HuH-7 (cell line): Measurements from ENCODE around the gene ANXA6.
A peak's percentile ranks its signal among the peaks of the same experiment; 100 is the strongest.

Experiments used
- DNase-seq: peaks from one replicate; pipeline ENCODE4 v3.0.0; 2011; ENCODE audit warnings: low spot score

Gene ANXA6

DNA sequence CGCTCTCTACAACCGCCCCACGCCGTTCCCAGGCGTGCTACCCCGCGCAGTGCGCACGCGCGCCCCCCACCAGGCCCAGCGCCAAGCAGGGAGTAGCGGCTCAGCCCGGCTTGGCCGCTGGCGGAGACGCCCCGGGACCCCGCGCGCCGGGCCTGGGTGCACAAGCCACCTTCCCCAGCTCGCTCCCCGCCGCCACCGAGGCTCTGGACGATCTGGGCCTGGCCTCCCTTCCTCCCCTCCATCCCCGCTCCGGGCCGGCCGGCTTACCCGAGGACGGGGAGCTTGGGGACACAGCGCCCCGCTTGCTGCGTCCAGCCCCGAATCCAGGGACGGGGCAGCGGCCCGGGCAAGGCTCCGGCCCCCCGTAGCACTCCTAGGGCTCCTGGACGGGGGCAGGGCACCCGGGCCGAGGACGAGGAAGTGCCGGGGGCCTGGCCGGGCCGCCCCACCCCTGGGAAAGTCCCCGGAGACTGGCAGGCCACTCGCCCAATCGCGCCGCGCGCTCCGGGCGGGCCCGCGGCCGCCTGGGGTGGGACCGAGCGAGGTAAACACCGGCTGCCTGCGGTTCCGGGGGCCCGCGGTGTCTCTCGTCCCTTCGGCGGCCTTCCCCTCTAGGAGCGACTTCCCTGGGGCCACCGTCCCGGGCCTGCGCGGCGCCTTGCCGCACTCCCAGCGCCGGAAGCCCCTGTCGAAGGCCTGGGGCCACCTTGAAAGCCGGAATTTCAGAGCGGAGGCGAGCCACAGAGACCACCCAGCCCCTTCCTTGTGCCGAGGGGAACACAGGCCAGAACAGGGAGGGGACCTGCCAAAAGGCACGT is 76.8 kb downstream of the ANXA6 start, which contains the start of gene TNIP1:
Gene TNIP1 (minus strand): TSS at position 422 of the 818 bp plus-strand sequence. CDS start 15,939 bp downstream, outside the sequence.
- peak; percentile 95 for DNase-seq

DNA sequence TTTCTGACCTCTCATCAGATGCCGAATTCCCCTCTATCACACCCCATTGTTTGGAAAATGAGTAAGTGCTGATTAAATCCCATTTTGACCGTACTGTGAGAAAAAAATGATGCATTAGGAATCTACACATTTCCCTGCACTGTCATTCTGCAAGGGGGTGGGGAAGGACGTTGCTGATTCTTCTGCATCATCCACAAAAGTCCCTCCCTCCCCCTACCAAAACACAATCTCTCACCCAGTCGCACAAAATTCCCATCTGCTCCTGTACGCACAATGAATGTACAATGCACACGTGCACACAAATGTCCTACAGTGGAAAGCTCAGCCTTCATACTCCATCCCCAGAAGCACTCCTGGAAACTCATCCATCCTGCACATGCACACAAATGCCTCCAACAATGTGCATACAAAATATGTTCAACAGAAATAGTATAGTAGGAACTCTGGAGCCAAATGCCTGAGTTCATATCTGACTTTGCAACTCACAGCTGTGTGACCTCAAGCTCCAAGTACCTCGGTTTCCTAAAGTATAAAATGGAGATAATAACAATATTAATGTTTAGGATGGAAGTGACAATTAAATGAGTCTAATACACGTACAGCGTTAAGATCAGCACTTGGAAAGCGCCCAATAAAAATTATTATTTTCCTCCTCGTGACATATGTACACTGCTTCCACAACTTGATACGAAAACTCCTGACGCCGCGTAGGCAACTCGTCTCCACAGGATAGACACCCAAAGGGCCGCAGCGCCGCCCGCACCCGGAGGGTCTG is 77.6 kb downstream of the ANXA6 start:
- DNase-seq, result no peak

DNA sequence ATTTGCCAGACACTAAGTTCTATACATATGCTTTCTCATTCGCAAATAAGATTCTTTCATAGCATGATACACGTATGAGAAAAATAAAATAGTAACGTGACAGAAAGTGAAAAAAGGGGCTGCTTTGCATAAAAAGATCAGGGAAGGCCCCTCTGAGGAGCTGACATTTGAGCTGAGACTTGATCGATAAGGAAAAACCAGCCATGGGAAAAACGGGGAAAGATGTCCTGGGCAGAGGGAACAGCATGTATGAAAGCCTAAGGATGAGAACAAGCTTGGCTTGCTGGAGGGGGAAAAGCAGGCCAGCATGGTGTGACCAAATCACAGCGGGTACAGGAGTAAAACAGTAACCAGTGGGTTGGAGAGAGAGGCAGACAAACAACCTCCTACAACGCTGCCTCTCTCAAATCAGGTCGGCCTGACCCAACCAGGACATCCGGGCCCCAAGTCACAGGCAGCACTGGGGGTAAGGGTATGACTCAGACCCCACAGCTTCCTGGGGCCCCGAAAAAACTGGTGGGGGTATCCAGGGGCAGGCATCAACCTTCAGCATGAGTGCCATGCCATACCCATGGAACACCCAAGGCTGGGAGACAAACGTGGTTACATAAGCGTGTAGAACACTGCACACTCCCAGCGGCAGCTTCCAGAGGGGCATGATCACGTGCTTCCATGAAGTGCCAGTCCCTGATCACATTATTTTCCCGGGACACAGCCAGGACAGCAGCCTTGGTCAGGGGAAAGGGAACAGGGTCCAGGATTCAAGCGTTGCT is 78.9 kb downstream of the ANXA6 start:
- no peak for DNase-seq

DNA sequence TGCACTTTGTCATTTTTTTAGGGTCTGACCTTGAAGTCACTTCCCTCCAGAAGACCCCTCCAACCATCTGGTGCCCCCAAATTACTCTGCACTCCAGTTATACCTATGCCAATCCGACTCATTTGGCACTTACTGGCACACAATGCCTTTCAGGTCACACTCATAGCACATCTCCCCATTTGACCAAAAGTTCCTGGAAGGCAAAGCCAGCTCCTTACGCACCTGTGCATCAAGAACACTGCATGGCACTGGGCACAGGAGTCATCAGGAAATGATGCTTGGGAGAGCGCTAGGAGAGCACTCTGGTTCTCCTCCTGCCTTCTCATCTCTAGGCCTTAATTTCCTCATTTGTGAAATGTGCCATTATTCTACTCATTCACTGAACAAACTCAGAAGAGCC is 79.6 kb downstream of the ANXA6 start:
- DNase-seq, result no peak

DNA sequence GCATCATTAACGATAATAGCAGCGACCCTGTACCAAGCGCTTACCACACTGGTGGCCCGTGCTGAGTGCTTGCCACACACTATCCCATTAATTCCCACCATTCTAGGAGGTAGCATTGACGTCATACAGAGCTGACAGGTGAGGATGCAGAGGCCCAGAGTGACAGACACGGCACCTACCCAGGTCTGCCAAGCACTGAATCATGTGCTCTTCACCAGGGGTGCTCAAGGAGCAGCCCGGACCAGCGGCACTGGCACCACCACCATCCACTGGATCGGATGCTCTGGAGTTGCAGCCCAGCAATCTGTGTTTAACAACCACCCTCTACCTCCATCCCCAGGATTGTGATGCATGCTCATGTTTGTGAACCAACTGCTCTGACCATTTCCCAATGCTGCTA is 80.2 kb downstream of the ANXA6 start:
- no peak for DNase-seq

DNA sequence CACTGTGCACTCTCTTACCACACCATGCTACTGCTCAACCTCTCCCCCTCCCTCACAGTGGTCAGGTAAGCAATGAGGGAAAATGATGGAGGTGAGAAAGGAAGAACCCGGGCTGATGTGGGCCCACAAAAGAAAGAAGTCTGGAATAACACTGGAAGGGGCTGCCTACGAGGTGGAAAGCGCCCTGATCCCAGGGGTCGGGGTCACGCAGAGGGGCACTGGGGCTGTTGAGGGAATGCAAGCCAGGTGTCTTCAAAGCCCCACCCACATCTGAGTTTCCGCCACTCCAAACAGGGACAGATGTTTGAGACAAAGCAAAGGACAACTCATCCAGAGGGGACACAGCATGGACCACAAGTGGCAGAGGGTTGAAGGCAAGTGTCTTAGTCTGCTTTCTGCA is 81.0 kb downstream of the ANXA6 start:
- DNase-seq, result no peak

DNA sequence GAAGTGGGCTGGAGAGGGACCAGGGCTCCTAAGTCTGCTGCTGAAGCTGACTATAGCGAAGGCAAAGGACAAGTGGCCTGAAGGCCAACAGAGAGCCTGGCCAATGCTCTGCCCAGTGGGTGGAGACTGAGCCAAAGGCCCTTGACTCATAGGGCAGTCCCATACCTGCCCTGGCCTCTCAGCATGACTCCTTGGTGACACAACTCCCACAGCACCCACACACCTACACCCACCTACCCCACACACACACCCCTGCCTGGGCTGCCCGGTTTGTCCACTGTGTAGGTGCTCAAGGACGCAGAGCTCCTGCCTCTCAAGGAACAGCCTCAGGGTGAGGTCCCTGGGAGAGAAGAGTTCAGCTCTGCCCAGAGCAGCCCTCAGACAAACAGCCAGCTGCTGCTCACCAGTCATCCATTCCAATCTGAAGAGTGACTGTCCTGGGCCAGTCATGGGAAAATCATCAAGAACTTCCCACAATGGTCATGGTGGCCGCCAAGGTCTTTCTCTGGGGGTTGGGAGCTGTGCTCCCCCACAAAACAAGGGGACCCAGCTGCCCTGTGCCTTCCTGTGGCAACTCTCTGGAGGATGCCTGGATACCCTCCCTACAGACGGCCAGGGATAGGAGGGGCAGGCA is 81.8 kb downstream of the ANXA6 start:
- DNase-seq, result no peak

DNA sequence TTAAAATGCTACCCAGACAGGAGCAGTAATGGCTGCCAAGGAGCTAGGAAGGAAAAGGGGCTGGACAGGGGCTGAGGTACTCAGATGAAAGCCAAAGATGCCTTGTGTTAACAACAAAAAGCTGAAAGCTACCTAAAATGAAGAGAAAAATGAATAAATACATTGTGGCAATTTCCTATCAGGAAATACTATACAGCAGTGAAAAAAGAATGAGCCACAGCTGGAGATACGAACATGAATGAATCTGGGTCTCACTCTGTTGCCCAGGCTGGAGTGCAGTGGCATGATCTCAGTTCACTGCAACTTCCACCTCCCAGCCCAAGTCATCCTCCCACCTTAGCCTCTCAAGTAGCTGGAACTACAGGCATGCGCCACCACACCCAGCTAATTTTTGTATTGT is 83.0 kb downstream of the ANXA6 start:
- no peak for DNase-seq

DNA sequence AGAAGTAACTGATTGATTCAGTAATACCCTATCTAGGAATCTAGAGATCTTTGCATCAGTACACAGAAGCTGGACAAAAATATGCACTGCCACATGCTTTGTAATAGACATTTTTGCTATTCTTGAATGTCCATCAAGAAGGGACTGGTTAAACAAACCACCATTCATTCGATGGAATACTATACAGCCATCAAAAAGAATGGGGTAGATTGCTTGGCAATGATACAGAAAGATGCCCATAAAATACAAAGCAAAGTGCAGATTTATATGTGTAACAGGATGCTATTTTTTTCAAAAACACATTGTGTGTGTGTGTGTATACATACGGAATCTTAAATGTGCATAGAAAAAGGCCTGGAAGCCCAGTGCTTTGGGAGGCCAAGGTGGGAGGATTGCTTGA is 84.3 kb downstream of the ANXA6 start:
- no peak for DNase-seq

DNA sequence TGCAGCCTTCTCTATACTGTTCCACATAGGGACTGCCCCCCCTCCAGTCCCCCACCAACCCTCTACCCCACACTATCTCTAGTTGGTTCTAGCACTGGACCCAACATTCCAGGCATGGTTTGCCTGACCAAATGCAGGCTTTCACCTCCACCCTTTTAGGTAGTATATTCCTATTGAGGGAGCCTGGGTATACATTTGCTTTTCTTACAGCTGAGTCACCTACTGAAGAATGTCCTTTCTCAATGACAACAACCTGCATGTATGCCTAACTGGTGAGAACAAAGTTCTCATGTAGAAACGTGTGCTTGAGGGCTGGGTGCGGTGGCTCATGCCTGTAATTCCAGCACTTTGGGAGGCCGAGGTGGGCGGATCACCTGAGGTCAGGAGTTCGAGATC is 85.0 kb downstream of the ANXA6 start:
- no peak for DNase-seq

DNA sequence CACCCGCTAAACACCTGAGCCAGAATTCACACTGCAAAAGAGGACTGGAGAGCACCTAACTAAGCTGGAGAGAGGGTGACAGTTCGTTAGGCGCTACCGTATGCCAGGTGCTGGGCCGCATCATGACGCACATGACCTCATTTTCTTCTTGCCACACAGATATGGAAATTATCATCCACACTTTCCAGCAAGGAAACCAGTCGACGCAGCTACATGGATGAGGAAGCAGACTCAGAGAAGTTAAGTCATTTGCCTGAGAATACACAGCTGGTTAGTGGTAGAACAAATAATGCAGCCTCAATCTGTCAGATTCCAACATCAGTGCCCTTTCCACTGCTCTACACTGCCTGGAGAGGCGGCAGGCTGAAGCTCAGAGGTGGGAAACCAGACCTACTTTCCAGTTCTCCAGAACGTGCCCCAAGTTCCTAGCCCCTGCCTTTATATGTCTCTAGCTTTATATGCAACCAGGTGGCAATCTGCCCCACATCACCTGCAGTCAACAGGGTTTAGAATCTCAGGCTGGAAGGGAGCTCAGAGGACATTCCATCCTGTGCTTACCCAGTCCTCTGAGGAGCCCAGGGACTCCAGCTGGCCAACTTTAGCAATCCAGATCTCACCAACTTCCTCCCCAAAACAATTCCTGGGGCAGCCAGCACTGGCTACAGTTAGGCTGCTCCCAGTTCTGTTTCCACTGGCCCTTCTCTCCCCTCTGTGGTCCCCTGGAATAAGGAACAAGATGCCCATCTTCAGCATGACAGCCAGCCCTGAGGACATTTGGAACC is 85.5 kb downstream of the ANXA6 start:
- DNase-seq, result no peak

DNA sequence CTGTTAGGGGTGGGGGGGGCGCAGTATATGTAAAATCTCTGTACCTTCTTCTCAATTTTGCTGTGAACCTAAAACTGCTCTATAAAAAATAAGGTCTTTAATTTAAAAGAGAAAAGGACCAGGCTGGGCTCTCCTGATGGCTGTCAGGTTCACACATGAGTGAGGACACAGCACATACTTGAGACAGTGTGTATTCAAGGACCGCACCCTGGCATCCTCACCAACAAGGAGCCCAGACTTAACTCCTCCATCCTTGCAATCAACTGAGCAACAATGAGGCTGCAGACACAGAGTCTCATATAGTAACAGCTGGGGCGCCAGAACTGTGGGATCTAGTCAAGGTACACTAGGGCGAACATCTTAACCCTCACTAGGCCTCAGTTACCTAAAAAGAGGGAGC is 86.6 kb downstream of the ANXA6 start:
- DNase-seq, result no peak

DNA sequence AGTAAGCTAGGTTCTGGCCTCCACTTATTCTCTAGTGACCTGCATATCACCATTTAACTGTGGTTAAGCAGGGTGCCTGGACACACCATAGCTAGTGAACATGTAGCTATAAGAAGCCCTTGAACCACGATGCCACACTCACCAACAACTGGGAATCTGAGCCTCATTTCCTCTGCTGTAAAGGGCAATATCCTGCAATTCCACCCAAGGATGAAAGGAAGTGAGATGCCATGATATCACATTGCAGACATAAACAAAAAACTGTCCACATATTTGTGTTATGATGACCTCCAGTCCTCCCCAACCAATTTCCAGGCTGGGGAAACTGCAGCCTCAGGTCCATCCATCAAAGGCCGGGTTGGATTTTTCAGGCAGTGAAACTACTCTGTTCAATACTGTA is 87.1 kb downstream of the ANXA6 start:
- DNase-seq, result no peak

DNA sequence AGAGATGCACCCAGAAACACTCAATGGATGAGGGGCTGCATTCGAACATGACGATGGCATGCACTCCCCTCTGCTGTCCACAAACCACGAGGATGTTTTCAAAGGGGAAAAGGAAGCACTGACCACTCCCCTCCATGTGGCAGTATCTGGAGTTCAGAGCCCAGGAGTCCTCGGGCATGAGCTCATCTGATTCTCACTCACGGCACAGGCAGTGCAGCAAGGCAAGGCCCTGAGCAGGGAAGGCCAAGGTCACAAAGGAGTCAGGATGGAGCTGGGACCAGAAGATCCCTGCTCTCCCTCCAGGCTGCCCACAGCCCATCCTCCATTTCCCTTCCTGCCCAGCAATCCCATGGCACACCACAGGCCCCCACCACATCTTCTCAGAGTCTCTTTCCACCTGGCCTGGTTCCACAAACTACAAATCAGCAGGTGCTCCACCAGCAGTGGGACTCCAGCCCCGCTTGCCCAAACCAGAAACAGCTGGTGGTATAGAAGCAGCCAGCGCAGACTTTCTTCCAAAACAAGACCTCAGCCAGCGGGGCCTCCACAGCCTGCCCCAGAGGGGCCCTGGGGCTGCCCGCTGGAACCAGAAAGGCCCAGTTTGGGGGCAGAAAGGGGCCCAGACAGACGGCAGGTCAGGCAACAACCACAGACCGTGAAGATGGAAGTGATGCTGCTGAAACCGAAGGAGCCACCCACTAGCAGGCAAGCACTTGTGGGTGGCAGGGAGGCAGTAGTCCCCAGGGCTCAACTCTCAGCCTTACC is 89.0 kb downstream of the ANXA6 start:
- no peak for DNase-seq

DNA sequence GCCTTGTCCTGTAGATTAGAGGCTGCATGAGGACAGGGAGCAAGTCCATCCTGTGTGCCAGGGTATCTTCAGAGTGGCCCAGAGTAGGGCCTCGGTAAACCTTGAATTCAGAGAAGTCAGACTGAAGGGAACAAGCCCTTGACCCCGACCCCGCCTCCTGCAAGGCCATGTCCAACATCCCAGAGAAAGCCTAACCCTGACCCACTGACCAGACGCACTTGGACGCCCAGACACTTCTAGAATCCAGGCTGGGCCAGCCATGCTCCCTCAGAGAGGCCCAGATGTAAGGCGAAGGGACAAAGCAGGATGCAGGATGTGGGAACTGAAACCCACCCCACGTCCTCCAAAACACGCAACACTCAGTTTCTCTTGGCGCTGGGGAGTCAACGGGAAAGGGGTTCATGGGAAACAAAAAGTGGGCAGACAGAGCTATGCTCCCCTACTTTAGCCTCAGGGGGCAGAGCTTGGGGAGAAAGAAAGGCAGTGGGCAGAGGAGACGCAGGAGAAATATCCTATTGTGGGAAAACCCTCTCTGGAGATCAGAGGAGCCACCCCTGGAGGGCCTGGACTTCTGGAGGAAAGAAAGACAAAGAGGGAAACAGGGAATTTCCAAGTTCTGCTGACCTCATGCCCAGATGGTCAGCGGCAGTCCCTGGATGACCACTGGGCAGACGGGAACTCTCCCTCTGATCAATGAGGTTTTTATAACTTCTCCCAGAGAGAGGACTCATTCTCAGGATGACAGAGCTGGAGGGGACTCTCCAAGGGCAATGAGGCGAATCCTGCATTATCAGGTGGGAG is 89.7 kb downstream of the ANXA6 start:
- no peak for DNase-seq

DNA sequence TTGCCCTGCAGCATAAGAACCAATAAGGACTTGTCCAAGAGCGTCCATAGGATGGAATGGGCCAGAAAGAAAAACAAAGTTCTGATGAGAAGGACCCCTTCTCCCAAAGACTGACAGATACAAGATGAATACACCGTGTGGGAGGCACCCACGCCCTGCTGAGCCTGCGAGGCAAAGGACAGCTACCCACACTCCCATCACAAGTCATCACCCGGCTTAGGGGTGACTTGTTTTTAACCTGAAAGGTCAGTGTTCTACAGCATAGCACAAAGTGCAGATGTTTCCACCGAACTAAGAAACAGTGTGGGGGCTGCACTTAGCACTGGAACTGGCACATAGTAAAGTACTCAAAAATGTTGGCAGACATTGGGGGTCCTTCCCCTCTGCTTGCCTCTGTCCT is 90.7 kb downstream of the ANXA6 start:
- DNase-seq, result no peak

DNA sequence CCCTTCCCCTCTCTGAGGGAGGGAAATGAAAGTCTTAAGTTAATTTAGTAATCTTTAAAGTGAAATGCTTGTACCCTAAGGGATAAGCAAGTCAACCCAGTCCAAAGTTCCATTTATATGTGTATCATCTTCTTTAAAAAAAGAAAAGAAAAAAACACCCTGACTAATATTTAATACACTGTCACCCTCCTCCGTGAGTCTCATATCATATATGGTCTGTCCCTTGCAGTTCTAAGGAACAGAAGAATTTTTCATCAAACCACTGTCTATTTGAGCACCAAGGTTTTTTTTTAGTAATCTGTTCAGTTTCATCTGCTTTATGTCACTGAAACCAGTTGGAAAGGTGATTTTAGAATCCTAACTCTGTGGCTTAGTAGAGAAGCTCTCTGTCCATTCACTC is 92.0 kb downstream of the ANXA6 start:
- no peak for DNase-seq

DNA sequence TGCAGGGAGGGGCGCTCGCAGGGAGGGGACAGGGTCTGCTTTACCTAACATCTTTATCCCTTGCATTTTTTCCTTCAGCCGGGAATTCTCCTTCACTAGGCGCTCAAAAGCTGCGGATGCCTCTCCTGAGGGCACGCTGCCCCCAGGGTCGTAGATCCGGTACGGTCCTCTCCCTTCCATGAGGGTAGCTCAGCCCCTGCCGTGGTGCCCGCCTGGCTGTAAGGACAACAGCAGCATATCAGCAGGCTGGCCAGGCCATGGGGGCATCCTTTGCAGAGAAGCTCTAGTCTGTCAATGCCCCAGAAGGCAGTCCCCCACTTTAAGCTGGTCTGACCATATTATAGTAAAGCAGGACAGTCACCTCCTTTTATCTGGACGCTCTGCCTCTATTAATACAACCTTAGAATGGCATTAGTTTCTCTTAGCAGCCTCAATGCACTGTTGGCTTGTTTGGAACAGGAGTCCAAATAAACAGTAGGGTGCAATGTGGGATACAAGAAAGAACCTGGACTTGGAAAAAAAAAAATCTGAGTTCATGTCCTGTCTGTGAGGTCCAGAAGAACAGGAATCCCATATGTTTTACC is 92.6 kb downstream of the ANXA6 start:
- DNase-seq, result no peak
